Uterus (tissue), 4 donors: ENCODE measurements around the gene MYCL. TPM values are rescaled to one million over a fixed set of nuclear protein-coding genes. Genes with fewer than 3 reads are reported as not detected.

Experiments used
- DNase-seq, 2 donors: peaks; one replicate each; pipeline ENCODE4 v3.0.0-alpha.2; 2019 to 2020
- H3K27ac ChIP-seq, 2 donors: fragments of 200-600 bp; sonication (generic); 1 replicate in 1 of 2; 2 replicates in 1 of 2; pipeline ENCODE4 v1.5.1; 2016 to 2018
- H3K27me3 ChIP-seq, 2 donors: fragments of 200-600 bp; sonication (generic); one replicate each; pipeline ENCODE4 v1.5.1; 2018 to 2019; ENCODE audit warnings: control low read depth in 1 of 2
- H3K36me3 ChIP-seq, 2 donors: fragments of 200-600 bp; sonication (generic); one replicate each; pipeline ENCODE4 v1.5.1; 2019; ENCODE audit warnings: control low read depth in 1 of 2
- H3K4me1 ChIP-seq, 2 donors: fragments of 200-600 bp; sonication (generic); one replicate each; pipeline ENCODE4 v1.5.1; 2018 to 2019; ENCODE audit warnings: control low read depth in 1 of 2
- H3K4me3 ChIP-seq, 2 donors: fragments of 200-600 bp; sonication (generic); 1 replicate in 1 of 2; 2 replicates in 1 of 2; pipeline ENCODE4 v1.5.1; 2018 to 2019; ENCODE audit warnings: mild to moderate bottlenecking in 1 of 2
- H3K9me3 ChIP-seq, 2 donors: fragments of 200-600 bp; sonication (generic); one replicate each; pipeline ENCODE4 v1.5.1; 2019; ENCODE audit warnings: control low read depth in 1 of 2
- POLR2A ChIP-seq, 2 donors: fragments of 450-650 bp; IDR thresholded peaks; one replicate each; pipeline ENCODE4 v1.6.1; 2016; ENCODE audit warnings: antibody characterized with exemption in 2 of 2, mild to moderate bottlenecking in 1 of 2, moderate library complexity in 1 of 2
- intact Hi-C: fragments of 100-400 bp; cut with DNase I; formaldehyde crosslinking; loops from one replicate; pipeline ENCODE4 v1.15.1; 2023; ENCODE audit warnings: low total_unique reads
- total RNA-seq, 4 donors: library from RNA; depleted of rRNA in 3 of 4; stranded (reverse); fragments of >200 nt in 3 of 4; gene quantifications; one replicate each; pipeline versions ENCODE4 v1.1.0 to v1.2.4, GENCODE V29; 2014 to 2023
- TF ChIP-seq, protein P1 (sequence below), 4 experiments: fragments of 200-600 bp in 2 of 4; fragments of 450-650 bp in 2 of 4; sonication (generic) in 2 of 4; IDR thresholded peaks; one replicate each; pipeline ENCODE4 v1.5.1; 2016 to 2019; ENCODE audit warnings: antibody characterized with exemption in 4 of 4, mild to moderate bottlenecking in 2 of 4, moderate library complexity in 1 of 4
- donor health status: DM: yes; HTN: yes; CAD: no.

Gene MYCL
- total RNA-seq, 4 donors from 2014 or later: 0.40 to 3.6 TPM; not detected in 2

DNA sequence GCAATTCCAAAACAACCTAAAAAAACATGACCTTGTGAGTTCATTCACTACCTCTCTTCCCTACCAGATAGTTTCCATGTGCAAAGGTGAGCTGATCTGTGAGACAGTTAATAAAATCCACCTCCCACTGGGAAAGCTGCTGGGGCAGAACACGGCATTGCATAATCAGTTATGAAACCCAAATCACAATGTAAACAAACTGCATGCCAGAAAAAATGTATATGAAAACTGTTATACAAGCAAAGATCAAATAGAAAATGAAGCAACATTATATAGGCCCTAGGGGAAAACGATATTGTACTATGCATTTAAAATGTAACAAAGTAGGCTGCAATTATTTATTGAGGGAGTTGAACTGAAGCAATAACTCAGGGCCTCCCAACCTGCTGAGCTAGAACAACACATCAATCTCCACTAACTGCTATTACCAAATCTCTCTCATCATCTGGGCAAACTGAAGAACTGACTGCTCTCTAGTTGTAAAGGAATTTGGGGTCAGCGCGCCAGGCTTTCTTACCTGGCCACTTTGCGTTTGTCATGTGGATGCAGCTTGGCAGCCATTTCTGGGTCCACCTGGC, 49.4 kb downstream of the MYCL start:
- Histone ChIP-seq H3K9me3 (no peaks in the 10 kb centered on the region), H3K27me3 (no peaks in the 10 kb centered on the region), H3K27ac (peak overlapping the region in 1 of 2 donors; percentile 9), H3K4me1 (no peaks in the 10 kb centered on the region), H3K36me3 (no peaks in the 10 kb centered on the region), H3K4me3 (no peak overlapping the region)
- intact Hi-C loops: no loop called here
- TF ChIP-seq POLR2A (IDR thresholded peaks at IDR 0.05): no peak
- TF ChIP-seq, protein P1, sequence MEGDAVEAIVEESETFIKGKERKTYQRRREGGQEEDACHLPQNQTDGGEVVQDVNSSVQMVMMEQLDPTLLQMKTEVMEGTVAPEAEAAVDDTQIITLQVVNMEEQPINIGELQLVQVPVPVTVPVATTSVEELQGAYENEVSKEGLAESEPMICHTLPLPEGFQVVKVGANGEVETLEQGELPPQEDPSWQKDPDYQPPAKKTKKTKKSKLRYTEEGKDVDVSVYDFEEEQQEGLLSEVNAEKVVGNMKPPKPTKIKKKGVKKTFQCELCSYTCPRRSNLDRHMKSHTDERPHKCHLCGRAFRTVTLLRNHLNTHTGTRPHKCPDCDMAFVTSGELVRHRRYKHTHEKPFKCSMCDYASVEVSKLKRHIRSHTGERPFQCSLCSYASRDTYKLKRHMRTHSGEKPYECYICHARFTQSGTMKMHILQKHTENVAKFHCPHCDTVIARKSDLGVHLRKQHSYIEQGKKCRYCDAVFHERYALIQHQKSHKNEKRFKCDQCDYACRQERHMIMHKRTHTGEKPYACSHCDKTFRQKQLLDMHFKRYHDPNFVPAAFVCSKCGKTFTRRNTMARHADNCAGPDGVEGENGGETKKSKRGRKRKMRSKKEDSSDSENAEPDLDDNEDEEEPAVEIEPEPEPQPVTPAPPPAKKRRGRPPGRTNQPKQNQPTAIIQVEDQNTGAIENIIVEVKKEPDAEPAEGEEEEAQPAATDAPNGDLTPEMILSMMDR (IDR thresholded peaks at IDR 0.05): no peak
- no peak for DNase-seq

DNA sequence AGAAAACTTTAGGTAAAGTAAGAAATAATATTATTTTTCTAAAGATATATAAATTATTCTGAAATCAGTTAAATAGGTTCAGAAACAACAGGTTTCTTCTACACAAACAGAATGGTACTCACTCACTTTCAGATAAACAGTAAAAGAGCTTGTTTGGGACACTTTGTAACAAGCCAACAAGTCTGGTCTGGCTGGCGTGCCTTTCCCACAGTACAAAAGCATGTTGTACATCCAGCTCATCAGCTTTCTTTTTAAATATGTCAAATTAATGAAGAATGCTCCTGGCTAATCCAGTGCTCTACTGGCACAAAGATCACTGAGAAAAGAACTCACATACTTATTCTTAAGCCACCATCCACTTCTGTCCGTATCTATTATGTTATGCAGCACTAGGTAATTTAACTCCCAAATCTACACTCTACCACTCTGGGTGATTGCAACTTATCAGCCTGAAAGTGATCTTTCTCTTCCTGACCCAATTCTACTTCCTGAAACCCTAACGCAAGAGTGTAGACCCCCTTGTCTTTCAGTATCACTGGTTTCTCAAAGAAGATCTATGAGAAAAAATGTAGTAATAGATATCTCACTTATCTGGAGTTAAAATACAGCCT, 51.0 kb downstream of the MYCL start:
- DNase-seq: no peak
- Histone ChIP-seq H3K36me3 (no peaks in the 10 kb centered on the region), H3K9me3 (no peaks in the 10 kb centered on the region), H3K27me3 (no peaks in the 10 kb centered on the region), H3K4me3 (no peak overlapping the region), H3K4me1 (no peaks in the 10 kb centered on the region), H3K27ac (no peak overlapping the region)
- TF ChIP-seq POLR2A (IDR thresholded peaks at IDR 0.05): no peak
- TF ChIP-seq, protein P1 (IDR thresholded peaks at IDR 0.05): no peak
- intact Hi-C loops: no loop called here

DNA sequence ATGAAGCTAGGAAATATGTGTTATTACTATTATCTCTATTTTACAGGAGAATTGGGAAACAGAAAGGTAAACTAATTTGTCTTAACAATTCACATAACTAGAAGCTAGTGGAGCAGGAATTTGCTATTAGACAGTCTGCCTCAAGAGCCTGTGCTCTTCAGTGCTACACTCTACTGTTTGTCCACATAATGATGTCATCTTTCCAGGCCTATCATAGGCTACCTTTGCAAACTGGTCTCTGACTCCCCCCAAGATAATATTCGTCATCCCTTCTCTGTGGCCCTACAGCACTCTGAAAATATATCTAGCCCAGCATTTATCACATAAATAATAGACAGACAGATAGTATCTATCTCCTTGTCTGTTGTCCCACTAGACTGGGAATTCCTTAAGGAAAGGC, 52.5 kb downstream of the MYCL start:
- no peak for DNase-seq

DNA sequence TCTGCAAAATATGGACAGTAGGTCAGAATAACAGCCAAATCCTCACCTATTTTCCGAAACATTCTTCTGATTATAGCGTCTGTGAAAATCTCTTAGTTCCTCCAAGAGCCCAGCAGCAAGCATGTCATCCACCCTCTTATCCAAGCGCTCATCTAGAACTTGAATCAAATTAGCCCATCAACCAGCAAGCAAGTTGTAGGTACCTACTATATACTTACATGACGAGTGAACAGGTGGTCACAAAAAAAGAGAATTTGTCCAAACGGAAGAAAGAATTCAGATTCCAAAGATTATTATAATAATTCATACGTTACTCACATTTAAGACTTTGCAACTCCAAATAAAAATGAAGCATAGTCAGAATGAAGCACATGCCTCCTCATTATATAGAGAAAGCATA, 53.8 kb downstream of the MYCL start:
- intact Hi-C loops: no loop called here
- H3K9me3 ChIP-seq: no peaks in the 10 kb centered on the region
- H3K36me3 ChIP-seq: no peaks in the 10 kb centered on the region
- H3K27ac ChIP-seq: no peak overlapping the region
- H3K27me3 ChIP-seq: no peaks in the 10 kb centered on the region
- no peaks in the 10 kb centered on the region for H3K4me1 ChIP-seq
- TF ChIP-seq, protein P1 (IDR thresholded peaks at IDR 0.05): no peak
- no peak for TF ChIP-seq POLR2A (IDR thresholded peaks at IDR 0.05)
- no peak overlapping the region for H3K4me3 ChIP-seq
- DNase-seq: no peak

More for the DNA sequence above, 52.5 kb downstream of the MYCL start:
- intact Hi-C loops: no loop called here
- H3K27ac ChIP-seq: no peak overlapping the region
- no peak overlapping the region for H3K4me3 ChIP-seq
- TF ChIP-seq, protein P1 (IDR thresholded peaks at IDR 0.05): no peak
- no peak for TF ChIP-seq POLR2A (IDR thresholded peaks at IDR 0.05)
- H3K4me1 ChIP-seq: no peaks in the 10 kb centered on the region
- H3K9me3 ChIP-seq: no peaks in the 10 kb centered on the region
- no peaks in the 10 kb centered on the region for H3K27me3 ChIP-seq
- no peaks in the 10 kb centered on the region for H3K36me3 ChIP-seq

DNA sequence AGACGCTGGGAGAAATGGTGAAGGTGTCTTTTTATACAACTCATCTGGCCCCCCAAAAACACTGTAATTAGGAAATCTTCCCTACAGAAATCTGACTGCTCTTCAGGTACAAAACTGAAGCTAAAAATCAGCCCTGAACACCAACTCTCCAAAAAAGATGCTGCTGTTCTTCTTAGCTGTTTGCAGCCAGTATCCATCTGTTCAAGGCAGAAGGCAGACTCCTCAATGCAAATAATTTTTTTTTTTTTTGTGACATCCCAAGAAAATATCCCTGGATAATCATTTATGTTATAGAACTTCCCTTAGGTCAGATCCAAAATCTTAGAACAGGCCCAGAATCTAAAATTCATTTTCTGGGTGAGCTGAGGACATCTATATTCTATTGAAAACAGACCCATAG, 54.9 kb downstream of the MYCL start:
- no peak overlapping the region for H3K27ac ChIP-seq
- no peak for DNase-seq
- H3K4me3 ChIP-seq: no peak overlapping the region
- H3K9me3 ChIP-seq: no peaks in the 10 kb centered on the region
- no peaks in the 10 kb centered on the region for H3K4me1 ChIP-seq
- intact Hi-C loops: no loop called here
- H3K36me3 ChIP-seq: no peaks in the 10 kb centered on the region
- no peaks in the 10 kb centered on the region for H3K27me3 ChIP-seq
- TF ChIP-seq POLR2A (IDR thresholded peaks at IDR 0.05): no peak
- TF ChIP-seq, protein P1 (IDR thresholded peaks at IDR 0.05): no peak
